HEK293 (cell line): ENCODE data around the gene TMEM179B.

Experiments used
- CTCF ChIA-PET: fragments of 350-600 bp; formaldehyde crosslinking; extraction: SDS; loops from one replicate; lab custom pipeline; 2021; ENCODE audit warnings: antibody characterized with exemption; lab: Yijun Ruan, JAX
- POLR2A ChIA-PET: fragments of 300-600 bp; formaldehyde crosslinking; extraction: SDS; loops from one replicate; lab custom pipeline; 2020; ENCODE audit warnings: antibody characterized with exemption, inconsistent platforms; lab: Yijun Ruan, JAX
- H3K27ac ChIP-seq: fragments of 200-500 bp; sonication (Bioruptor generic); 2 replicates; pipeline ENCODE4 v1.5.1; 2014; ENCODE audit warnings: low read depth, low read length, control low read depth, inconsistent platforms; ENCODE audit errors: extremely low read depth
- H3K36me3 ChIP-seq, 2 experiments: fragments of 200-500 bp in 1 of 2; sonication (Bioruptor generic) in 1 of 2; 1 replicate in 1 of 2; 2 replicates in 1 of 2; pipeline ENCODE4 v1.5.1; 2014 to 2017; ENCODE audit warnings: inconsistent platforms in 2 of 2, low read length in 2 of 2; ENCODE audit not compliant: control insufficient read depth in 2 of 2, insufficient read depth in 1 of 2
- H3K4me1 ChIP-seq: fragments of 200-500 bp; sonication (Bioruptor generic); 2 replicates; pipeline ENCODE4 v1.5.1; 2014; ENCODE audit warnings: mild to moderate bottlenecking, low read length, inconsistent platforms; ENCODE audit not compliant: control insufficient read depth, insufficient read depth
- H3K4me3 ChIP-seq: 2 replicates; pipeline ENCODE4 v1.5.1; 2011; ENCODE audit warnings: low read depth, mild to moderate bottlenecking, control low read depth, low read length, moderate library complexity
- H3K9me3 ChIP-seq: fragments of 200-500 bp; sonication (Bioruptor generic); 2 replicates; pipeline ENCODE4 v1.5.1; 2014; ENCODE audit warnings: low read depth, low read length, inconsistent platforms; ENCODE audit not compliant: control insufficient read depth, insufficient read depth
- BCL11A ChIP-seq: fragments of 450-650 bp; formaldehyde crosslinking; IDR thresholded peaks from 2 replicates; pipeline ENCODE4 v1.5.1; 2016; ENCODE audit warnings: low read depth, missing biosample characterization, missing genetic modification characterization
- BCL11B ChIP-seq: fragments of 450-650 bp; formaldehyde crosslinking; IDR thresholded peaks from 2 replicates; pipeline ENCODE4 v1.5.1; 2016; ENCODE audit warnings: low read depth, missing biosample characterization, missing genetic modification characterization
- EGR2 ChIP-seq: fragments of 450-650 bp; formaldehyde crosslinking; IDR thresholded peaks from 2 replicates; pipeline ENCODE4 v1.5.1; 2016; ENCODE audit warnings: low read depth, missing biosample characterization, missing genetic modification characterization
- GLIS2 ChIP-seq: fragments of 450-650 bp; formaldehyde crosslinking; IDR thresholded peaks from 2 replicates; pipeline ENCODE4 v1.5.1; 2016; ENCODE audit warnings: missing biosample characterization, missing genetic modification characterization
- KLF8 ChIP-seq: fragments of 450-650 bp; formaldehyde crosslinking; IDR thresholded peaks from 2 replicates; pipeline ENCODE4 v1.5.1; 2016; ENCODE audit warnings: missing biosample characterization, missing genetic modification characterization
- KLF9 ChIP-seq: fragments of 450-650 bp; formaldehyde crosslinking; IDR thresholded peaks from 2 replicates; pipeline ENCODE4 v1.5.1; 2016; ENCODE audit warnings: missing biosample characterization, missing genetic modification characterization, low read depth
- SCRT2 ChIP-seq: fragments of 450-650 bp; formaldehyde crosslinking; IDR thresholded peaks from 2 replicates; pipeline ENCODE4 v1.5.1; 2016; ENCODE audit warnings: missing biosample characterization, missing genetic modification characterization
- SP2 ChIP-seq: fragments of 450-650 bp; formaldehyde crosslinking; IDR thresholded peaks from 2 replicates; pipeline ENCODE4 v1.5.1; 2016; ENCODE audit warnings: missing biosample characterization, missing genetic modification characterization
- SP7 ChIP-seq: fragments of 450-650 bp; formaldehyde crosslinking; IDR thresholded peaks from 2 replicates; pipeline ENCODE4 v1.5.1; 2016; ENCODE audit warnings: missing biosample characterization, missing genetic modification characterization
- YY2 ChIP-seq: fragments of 450-650 bp; formaldehyde crosslinking; IDR thresholded peaks from 2 replicates; pipeline ENCODE4 v1.5.1; 2016; ENCODE audit warnings: missing biosample characterization, missing genetic modification characterization
- ZBTB1 ChIP-seq: fragments of 450-650 bp; formaldehyde crosslinking; IDR thresholded peaks from 2 replicates; pipeline ENCODE4 v1.5.1; 2016; ENCODE audit warnings: missing biosample characterization, missing genetic modification characterization
- ZBTB20 ChIP-seq: fragments of 450-650 bp; formaldehyde crosslinking; IDR thresholded peaks from 2 replicates; pipeline ENCODE4 v1.5.1; 2016; ENCODE audit warnings: missing biosample characterization, missing genetic modification characterization
- ZBTB8A ChIP-seq: fragments of 450-650 bp; formaldehyde crosslinking; IDR thresholded peaks from 2 replicates; pipeline ENCODE4 v1.5.1; 2016; ENCODE audit warnings: missing biosample characterization, missing genetic modification characterization
- ZEB2 ChIP-seq: fragments of 450-650 bp; formaldehyde crosslinking; IDR thresholded peaks from 2 replicates; pipeline ENCODE4 v1.5.1; 2016; ENCODE audit warnings: missing biosample characterization, missing genetic modification characterization
- ZFHX2 ChIP-seq: fragments of 450-650 bp; formaldehyde crosslinking; conservative IDR thresholded peaks from 2 replicates; pipeline ENCODE4 v1.5.1; 2016; ENCODE audit warnings: missing biosample characterization, missing genetic modification characterization
- ZFP37 ChIP-seq: fragments of 450-650 bp; formaldehyde crosslinking; IDR thresholded peaks from 2 replicates; pipeline ENCODE4 v1.5.1; 2016; ENCODE audit warnings: missing biosample characterization, missing genetic modification characterization
- ZNF2 ChIP-seq: fragments of 450-650 bp; formaldehyde crosslinking; IDR thresholded peaks from 2 replicates; pipeline ENCODE4 v1.5.1; 2016; ENCODE audit warnings: missing biosample characterization, missing genetic modification characterization
- ZNF223 ChIP-seq: fragments of 450-650 bp; formaldehyde crosslinking; IDR thresholded peaks from 2 replicates; pipeline ENCODE4 v1.5.1; 2016; ENCODE audit warnings: missing biosample characterization, missing genetic modification characterization
- ZNF324 ChIP-seq: fragments of 450-650 bp; formaldehyde crosslinking; IDR thresholded peaks from 2 replicates; pipeline ENCODE4 v1.5.1; 2016; ENCODE audit warnings: missing biosample characterization, missing genetic modification characterization
- ZNF335 ChIP-seq: fragments of 450-650 bp; formaldehyde crosslinking; conservative IDR thresholded peaks from 2 replicates; pipeline ENCODE4 v1.5.1; 2016; ENCODE audit warnings: missing biosample characterization, missing genetic modification characterization
- ZNF350 ChIP-seq: fragments of 450-650 bp; formaldehyde crosslinking; IDR thresholded peaks from 2 replicates; pipeline ENCODE4 v1.5.0; 2017; ENCODE audit warnings: missing biosample characterization, mild to moderate bottlenecking, missing genetic modification characterization
- ZNF391 ChIP-seq: fragments of 450-650 bp; formaldehyde crosslinking; IDR thresholded peaks from 2 replicates; pipeline ENCODE4 v1.5.1; 2016; ENCODE audit warnings: low read depth, missing biosample characterization, missing genetic modification characterization, borderline replicate concordance
- ZNF521 ChIP-seq: fragments of 450-650 bp; formaldehyde crosslinking; IDR thresholded peaks from 2 replicates; pipeline ENCODE4 v1.5.1; 2017; ENCODE audit warnings: missing biosample characterization, mild to moderate bottlenecking, missing genetic modification characterization
- ZNF571 ChIP-seq: fragments of 450-650 bp; formaldehyde crosslinking; IDR thresholded peaks from 2 replicates; pipeline ENCODE4 v1.5.0; 2017; ENCODE audit warnings: missing biosample characterization, missing genetic modification characterization
- ZNF654 ChIP-seq: fragments of 450-650 bp; formaldehyde crosslinking; IDR thresholded peaks from 2 replicates; pipeline ENCODE4 v1.5.1; 2016; ENCODE audit warnings: low read depth, missing biosample characterization, missing genetic modification characterization
- ZNF658 ChIP-seq: fragments of 450-650 bp; formaldehyde crosslinking; IDR thresholded peaks from 2 replicates; pipeline ENCODE4; 2016; ENCODE audit warnings: missing biosample characterization, missing genetic modification characterization
- ZNF660 ChIP-seq: fragments of 450-650 bp; IDR thresholded peaks from 2 replicates; pipeline ENCODE4 v1.5.1; 2018; ENCODE audit warnings: missing biosample characterization, mild to moderate bottlenecking, missing genetic modification characterization
- ZNF792 ChIP-seq: fragments of 450-650 bp; formaldehyde crosslinking; IDR thresholded peaks from 2 replicates; pipeline ENCODE4 v1.5.1; 2016; ENCODE audit warnings: missing biosample characterization, missing genetic modification characterization
- ZNF837 ChIP-seq: fragments of 450-650 bp; formaldehyde crosslinking; IDR thresholded peaks from 2 replicates; pipeline ENCODE4 v1.5.1; 2016; ENCODE audit warnings: missing biosample characterization, missing genetic modification characterization
- ZXDB ChIP-seq: fragments of 450-650 bp; formaldehyde crosslinking; IDR thresholded peaks from 2 replicates; pipeline ENCODE4 v1.5.1; 2016; ENCODE audit warnings: missing biosample characterization, missing genetic modification characterization
- TF ChIP-seq, protein P1 (sequence below): fragments of 450-650 bp; formaldehyde crosslinking; IDR thresholded peaks from 2 replicates; pipeline ENCODE4 v1.5.1; 2016; ENCODE audit warnings: missing biosample characterization, missing genetic modification characterization
- TF ChIP-seq, protein P2 (sequence below): fragments of 450-650 bp; formaldehyde crosslinking; IDR thresholded peaks from 2 replicates; pipeline ENCODE4 v1.5.1; 2016; ENCODE audit warnings: missing biosample characterization, missing genetic modification characterization
- TF ChIP-seq, protein P3 (sequence below): fragments of 450-650 bp; formaldehyde crosslinking; IDR thresholded peaks from 2 replicates; pipeline ENCODE4 v1.5.1; 2016; ENCODE audit warnings: missing biosample characterization, missing genetic modification characterization

Gene TMEM179B

DNA sequence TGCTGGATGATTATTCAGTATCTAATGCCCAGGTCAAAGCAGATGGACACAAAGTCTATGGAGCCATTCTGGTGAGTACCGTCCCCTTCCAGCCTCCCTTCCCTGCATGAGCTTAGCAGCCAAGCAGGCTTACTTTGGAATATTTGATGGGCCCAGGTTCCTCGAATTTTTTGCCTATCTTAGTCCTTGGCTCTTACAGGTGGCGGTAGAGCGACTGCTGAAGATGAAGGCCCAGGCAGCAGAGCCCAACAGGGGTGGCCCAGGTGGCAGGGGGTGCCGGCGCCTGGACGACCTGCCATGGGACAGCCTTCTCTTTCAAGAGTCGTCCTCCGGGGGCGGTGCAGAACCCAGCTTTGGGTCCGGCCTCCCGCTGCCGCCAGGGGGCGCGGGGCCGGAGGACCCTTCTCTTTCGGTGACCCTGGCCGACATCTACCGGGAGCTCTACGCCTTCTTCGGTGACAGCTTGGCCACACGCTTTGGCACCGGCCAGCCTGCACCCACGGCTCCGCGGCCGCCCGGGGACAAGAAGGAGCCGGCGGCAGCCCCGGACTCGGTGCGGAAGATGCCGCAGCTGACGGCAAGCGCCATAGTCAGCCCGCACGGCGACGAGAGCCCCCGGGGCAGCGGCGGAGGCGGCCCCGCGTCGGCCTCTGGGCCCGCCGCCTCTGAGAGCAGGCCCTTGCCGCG lies 741 bp upstream of the TMEM179B start:
- ChIA-PET POLR2A (interaction anchor here (0.6 to 5.6 kb wide), 30 partner anchors 11 to 247 kb away, joined by 3 to 54 read pairs (median 6); partner anchors contain the start of genes B3GAT3, C11orf98, CSKMT and HNRNPUL2), CTCF (interaction anchor here (0.6 to 3.2 kb wide), 43 partner anchors 9 to 1445 kb away, joined by 3 to 45 read pairs (median 4); partner anchors contain the start of genes C11orf98, HNRNPUL2, STX5 and TAF6L)
- peak overlapping the region; percentile 87 for H3K4me3 ChIP-seq
- no peaks in the 10 kb centered on the region for H3K4me1 ChIP-seq
- no peaks in the 10 kb centered on the region for H3K9me3 ChIP-seq
- H3K27ac ChIP-seq = peak overlapping the region; percentile 76
- peaks cover 0 to 50% of the 10 kb centered on the region in 2 experiments; a peak in 1 of 3 replicates for H3K36me3 ChIP-seq
- TF ChIP-seq ZNF223 (tag by site-specific recombination) (peak; percentile 98), ZBTB20 (tag by site-specific recombination) (peak; percentile 67), ZNF660 (tag by site-specific recombination) (peak; percentile 64), ZNF335 (tag by site-specific recombination) (peak; percentile 86), SP7 (tag by site-specific recombination) (peak; percentile 10; the same call in 1 of the 2 replicates), KLF8 (tag by site-specific recombination) (0 out of 2 replicates have a peak, but pooled peaks have one; percentile 11), SP2 (tag by site-specific recombination) (peak; percentile 21), ZNF837 (no peak), ZFHX2 (peak; percentile 40), ZNF654 (tag by site-specific recombination) (peak; percentile 26), ZNF324 (tag by site-specific recombination) (no peak), ZBTB8A (tag by site-specific recombination) (no peak), ZEB2 (tag by site-specific recombination) (peak; percentile 84), GLIS2 (tag by site-specific recombination) (peak; percentile 73), ZNF391 (0 out of 2 replicates have a peak, but pooled peaks have one; percentile 31), BCL11A (tag by site-specific recombination) (peak; percentile 66; the same call in 1 of the 2 replicates), ZXDB (no peak), KLF9 (tag by site-specific recombination) (peak; percentile 28; the same call in 1 of the 2 replicates), YY2 (tag by site-specific recombination) (no peak), BCL11B (peak; percentile 84), ZNF792 (no peak), ZNF350 (no peak), EGR2 (tag by site-specific recombination) (0 out of 2 replicates have a peak, but pooled peaks have one; percentile 23), SCRT2 (peak; percentile 47), ZNF658 (tag by site-specific recombination) (no peak), ZNF571 (tag by site-specific recombination) (no peak), ZBTB1 (no peak), ZFP37 (tag by site-specific recombination) (peak; percentile 51; the same call in 1 of the 2 replicates), ZNF2 (tag by site-specific recombination) (peak; percentile 15; the same call in 1 of the 2 replicates), ZNF521 (tag by site-specific recombination) (no peak)
- TF ChIP-seq, protein P1, sequence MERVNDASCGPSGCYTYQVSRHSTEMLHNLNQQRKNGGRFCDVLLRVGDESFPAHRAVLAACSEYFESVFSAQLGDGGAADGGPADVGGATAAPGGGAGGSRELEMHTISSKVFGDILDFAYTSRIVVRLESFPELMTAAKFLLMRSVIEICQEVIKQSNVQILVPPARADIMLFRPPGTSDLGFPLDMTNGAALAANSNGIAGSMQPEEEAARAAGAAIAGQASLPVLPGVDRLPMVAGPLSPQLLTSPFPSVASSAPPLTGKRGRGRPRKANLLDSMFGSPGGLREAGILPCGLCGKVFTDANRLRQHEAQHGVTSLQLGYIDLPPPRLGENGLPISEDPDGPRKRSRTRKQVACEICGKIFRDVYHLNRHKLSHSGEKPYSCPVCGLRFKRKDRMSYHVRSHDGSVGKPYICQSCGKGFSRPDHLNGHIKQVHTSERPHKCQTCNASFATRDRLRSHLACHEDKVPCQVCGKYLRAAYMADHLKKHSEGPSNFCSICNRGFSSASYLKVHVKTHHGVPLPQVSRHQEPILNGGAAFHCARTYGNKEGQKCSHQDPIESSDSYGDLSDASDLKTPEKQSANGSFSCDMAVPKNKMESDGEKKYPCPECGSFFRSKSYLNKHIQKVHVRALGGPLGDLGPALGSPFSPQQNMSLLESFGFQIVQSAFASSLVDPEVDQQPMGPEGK (tag by site-specific recombination) = peak; percentile 53
- TF ChIP-seq, protein P2, sequence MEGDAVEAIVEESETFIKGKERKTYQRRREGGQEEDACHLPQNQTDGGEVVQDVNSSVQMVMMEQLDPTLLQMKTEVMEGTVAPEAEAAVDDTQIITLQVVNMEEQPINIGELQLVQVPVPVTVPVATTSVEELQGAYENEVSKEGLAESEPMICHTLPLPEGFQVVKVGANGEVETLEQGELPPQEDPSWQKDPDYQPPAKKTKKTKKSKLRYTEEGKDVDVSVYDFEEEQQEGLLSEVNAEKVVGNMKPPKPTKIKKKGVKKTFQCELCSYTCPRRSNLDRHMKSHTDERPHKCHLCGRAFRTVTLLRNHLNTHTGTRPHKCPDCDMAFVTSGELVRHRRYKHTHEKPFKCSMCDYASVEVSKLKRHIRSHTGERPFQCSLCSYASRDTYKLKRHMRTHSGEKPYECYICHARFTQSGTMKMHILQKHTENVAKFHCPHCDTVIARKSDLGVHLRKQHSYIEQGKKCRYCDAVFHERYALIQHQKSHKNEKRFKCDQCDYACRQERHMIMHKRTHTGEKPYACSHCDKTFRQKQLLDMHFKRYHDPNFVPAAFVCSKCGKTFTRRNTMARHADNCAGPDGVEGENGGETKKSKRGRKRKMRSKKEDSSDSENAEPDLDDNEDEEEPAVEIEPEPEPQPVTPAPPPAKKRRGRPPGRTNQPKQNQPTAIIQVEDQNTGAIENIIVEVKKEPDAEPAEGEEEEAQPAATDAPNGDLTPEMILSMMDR (tag by site-specific recombination) = peak; percentile 96
- TF ChIP-seq, protein P3, sequence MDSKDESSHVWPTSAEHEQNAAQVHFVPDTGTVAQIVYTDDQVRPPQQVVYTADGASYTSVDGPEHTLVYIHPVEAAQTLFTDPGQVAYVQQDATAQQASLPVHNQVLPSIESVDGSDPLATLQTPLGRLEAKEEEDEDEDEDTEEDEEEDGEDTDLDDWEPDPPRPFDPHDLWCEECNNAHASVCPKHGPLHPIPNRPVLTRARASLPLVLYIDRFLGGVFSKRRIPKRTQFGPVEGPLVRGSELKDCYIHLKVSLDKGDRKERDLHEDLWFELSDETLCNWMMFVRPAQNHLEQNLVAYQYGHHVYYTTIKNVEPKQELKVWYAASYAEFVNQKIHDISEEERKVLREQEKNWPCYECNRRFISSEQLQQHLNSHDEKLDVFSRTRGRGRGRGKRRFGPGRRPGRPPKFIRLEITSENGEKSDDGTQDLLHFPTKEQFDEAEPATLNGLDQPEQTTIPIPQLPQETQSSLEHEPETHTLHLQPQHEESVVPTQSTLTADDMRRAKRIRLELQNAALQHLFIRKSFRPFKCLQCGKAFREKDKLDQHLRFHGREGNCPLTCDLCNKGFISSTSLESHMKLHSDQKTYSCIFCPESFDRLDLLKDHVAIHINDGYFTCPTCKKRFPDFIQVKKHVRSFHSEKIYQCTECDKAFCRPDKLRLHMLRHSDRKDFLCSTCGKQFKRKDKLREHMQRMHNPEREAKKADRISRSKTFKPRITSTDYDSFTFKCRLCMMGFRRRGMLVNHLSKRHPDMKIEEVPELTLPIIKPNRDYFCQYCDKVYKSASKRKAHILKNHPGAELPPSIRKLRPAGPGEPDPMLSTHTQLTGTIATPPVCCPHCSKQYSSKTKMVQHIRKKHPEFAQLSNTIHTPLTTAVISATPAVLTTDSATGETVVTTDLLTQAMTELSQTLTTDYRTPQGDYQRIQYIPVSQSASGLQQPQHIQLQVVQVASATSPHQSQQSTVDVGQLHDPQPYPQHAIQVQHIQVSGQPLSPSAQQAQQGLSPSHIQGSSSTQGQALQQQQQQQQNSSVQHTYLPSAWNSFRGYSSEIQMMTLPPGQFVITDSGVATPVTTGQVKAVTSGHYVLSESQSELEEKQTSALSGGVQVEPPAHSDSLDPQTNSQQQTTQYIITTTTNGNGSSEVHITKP (tag by site-specific recombination) = peak; percentile 66
